ENCODE measurements around the gene RIT2.
"Not testable (repeated sequence)": the region's sequence is repeated elsewhere in the genome, so short reads cannot be mapped to it uniquely, and the experiment has no call there.

DNA sequence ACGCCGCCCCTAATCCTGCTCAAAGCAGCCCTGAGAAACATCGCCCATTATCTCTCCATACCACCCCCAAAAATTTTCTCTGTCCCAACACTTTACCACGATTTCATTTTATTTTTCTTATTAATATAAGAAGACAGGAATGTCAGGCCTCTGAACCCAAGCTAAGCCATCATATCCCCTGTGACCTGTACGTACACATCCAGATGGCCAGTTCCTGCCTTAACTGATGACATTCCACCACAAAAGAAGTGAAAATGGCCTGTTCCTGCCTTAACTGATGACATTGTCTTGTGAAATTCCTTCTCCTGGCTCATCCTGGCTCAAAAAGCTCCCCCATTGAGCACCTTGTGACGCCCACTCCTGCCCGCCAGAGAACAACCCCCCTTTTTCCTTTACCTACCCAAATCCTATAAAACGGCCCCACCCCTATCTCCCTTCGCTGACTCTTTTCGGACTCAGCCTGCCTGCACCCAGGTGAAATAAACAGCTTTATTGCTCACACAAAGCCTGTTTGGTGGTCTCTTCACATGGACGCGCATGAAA lies 373.6 kb downstream of the RIT2 start:
- TF ChIP-seq RCOR1 (IDR thresholded peaks at IDR 0.05; ENCODE audit: low read length); GABPA (IDR thresholded peaks at IDR 0.05; ENCODE audit: low read depth); EZH2phosphoT487 (IDR thresholded peaks at IDR 0.05; ENCODE audit: borderline replicate concordance, low read depth); ELF1 (IDR thresholded peaks at IDR 0.05); RFX5 (IDR thresholded peaks at IDR 0.05; ENCODE audit: low read length); SMC3 (IDR thresholded peaks at IDR 0.05; ENCODE audit: low read depth, low read length); RXRA (IDR thresholded peaks at IDR 0.05; ENCODE audit: borderline replicate concordance, low read depth); NFIC (IDR thresholded peaks at IDR 0.05; ENCODE audit: borderline replicate concordance); NRF1 (IDR thresholded peaks at IDR 0.05; ENCODE audit: low read depth, low read length); POLR2AphosphoS5 (IDR thresholded peaks at IDR 0.05; ENCODE audit: low read depth, low read length): not testable (repeated sequence)
- TF ChIP-seq, protein P1, sequence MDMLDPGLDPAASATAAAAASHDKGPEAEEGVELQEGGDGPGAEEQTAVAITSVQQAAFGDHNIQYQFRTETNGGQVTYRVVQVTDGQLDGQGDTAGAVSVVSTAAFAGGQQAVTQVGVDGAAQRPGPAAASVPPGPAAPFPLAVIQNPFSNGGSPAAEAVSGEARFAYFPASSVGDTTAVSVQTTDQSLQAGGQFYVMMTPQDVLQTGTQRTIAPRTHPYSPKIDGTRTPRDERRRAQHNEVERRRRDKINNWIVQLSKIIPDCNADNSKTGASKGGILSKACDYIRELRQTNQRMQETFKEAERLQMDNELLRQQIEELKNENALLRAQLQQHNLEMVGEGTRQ (IDR thresholded peaks at IDR 0.05; ENCODE audit: borderline replicate concordance, low read depth, low read length): not testable (repeated sequence)
- TF ChIP-seq, protein P2, sequence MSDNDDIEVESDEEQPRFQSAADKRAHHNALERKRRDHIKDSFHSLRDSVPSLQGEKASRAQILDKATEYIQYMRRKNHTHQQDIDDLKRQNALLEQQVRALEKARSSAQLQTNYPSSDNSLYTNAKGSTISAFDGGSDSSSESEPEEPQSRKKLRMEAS (IDR thresholded peaks at IDR 0.05; ENCODE audit: low read depth): not testable (repeated sequence)
- TF ChIP-seq, protein P3, sequence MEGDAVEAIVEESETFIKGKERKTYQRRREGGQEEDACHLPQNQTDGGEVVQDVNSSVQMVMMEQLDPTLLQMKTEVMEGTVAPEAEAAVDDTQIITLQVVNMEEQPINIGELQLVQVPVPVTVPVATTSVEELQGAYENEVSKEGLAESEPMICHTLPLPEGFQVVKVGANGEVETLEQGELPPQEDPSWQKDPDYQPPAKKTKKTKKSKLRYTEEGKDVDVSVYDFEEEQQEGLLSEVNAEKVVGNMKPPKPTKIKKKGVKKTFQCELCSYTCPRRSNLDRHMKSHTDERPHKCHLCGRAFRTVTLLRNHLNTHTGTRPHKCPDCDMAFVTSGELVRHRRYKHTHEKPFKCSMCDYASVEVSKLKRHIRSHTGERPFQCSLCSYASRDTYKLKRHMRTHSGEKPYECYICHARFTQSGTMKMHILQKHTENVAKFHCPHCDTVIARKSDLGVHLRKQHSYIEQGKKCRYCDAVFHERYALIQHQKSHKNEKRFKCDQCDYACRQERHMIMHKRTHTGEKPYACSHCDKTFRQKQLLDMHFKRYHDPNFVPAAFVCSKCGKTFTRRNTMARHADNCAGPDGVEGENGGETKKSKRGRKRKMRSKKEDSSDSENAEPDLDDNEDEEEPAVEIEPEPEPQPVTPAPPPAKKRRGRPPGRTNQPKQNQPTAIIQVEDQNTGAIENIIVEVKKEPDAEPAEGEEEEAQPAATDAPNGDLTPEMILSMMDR (IDR thresholded peaks at IDR 0.05): not testable (repeated sequence)
